GM18508 (cell line): ENCODE results near the gene ERBB3.
"Not testable (repeated sequence)": the region's sequence is repeated elsewhere in the genome, so short reads cannot be mapped to it uniquely, and the experiment has no call there.

Experiments
- ATAC-seq: cut with Tn5 transposase; IDR thresholded peaks from one replicate; pipeline ENCODE4 v1.9.1; 2021; ENCODE audit warnings: moderate number of reproducible peaks; ENCODE audit not compliant: insufficient read depth, unreplicated experiment

Gene ERBB3

DNA sequence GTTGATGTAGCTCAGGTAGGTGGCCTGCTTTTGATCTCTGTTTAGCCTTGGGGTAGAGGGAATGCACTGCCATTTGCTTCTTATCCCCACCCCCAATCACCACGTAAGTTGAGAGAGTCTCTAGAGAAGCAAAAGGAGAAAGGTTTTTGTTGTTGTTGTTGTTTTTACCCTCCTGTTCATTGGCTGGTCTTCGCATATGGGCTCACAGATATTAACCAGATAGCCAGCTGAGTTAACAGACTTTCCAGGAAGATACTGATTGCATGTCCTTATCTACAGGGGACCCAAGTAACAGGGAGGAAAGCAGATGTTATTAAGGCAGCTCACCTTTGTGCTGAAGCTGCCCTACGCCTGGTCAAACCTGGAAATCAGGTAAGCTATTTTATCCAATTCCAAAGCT, 27.3 kb downstream of the ERBB3 start:
- ATAC-seq: no peak

DNA sequence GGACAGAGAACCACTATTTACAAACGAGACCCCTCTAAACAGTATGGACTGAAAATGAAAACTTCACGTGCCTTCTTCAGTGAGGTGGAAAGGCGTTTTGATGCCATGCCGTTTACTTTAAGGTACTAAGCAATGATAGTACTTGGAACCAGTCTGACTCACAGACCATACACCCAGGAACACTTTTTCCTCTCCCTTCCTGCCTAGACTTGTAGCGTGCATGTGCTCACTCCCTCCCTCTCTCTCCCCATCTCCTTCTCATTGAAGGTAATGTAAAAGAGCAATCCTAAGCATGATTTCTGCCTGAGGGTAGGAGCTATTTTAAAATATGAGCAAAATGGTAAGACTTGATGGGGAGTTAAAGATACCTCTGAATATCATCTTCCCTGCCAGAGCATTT, 30.6 kb downstream of the ERBB3 start:
- no peak for ATAC-seq

DNA sequence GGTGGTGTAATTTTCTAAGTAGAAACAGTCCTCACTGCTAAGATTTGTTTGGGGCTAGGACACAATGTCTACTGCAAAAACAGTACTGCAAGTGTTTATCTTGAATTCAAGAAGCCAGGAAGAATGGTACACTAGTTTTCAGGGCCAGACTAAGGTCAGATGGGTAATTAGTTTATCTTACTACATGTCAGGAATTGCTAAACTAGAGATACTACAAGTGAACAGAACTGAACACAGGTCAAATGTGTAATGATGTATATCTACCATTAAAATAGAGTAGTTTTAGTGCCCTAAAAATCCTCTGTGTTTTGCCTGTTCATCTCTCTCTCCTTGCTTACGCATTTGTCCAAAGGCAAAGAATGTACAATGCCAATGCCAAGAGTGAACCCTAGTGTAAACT, 34.1 kb downstream of the ERBB3 start:
- no peak for ATAC-seq

DNA sequence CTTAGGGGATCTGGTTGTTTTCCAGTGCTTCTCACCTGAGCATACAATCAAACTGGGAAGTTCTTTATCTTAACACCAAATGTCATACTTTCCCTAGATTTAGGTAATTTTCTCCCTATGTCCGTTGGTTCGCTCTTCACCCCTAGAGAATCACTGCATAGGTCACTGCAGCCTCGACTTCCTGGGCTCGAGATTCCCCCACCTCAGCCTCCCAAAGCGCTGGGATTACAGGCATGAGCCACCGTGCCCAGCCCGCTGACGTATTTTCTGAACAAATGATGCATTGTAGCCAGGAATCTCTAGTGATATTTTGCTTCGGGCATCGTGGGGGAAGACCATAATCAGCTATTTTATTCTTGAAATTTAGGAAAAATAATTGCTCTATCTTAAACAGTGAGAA, 35.4 kb downstream of the ERBB3 start:
- no peak for ATAC-seq

DNA sequence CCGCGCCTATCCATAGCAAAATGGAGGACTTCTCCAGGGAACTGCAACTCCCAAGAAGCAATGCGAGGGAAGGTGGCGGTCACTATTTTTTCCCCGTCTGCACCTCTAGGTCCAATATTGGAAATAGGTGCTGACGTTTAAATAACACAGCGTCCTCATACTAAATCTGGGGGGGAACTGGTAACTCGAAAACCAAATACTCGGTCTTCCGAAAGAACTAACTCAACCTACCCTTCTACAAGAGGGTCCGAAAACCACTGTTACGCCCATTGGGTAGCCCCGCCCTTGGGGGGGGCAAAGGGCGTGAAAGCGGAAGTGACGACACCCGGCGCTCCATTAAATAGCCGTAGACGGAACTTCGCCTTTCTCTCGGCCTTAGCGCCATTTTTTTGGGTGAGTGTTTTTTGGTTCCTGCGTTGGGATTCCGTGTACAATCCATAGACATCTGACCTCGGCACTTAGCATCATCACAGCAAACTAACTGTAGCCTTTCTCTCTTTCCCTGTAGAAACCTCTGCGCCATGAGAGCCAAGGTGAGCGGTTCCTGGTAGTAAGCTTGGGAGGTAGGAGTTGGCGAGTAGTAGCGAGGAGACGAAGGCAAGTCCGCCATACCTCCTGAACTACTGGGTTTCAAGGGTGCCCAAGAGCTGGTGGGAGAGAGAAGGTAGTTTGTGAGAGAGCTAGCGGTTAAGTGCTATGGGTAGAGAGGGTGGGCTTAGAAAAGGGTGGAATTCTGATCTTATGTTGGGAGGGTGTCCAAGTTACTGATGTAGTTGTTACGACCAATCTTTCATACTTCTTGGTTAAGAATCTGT, 36.5 kb downstream of the ERBB3 start, which contains the start of gene RPL41:
Gene RPL41, plus strand, starts transcription at position 367 of the 815 bp plus-strand sequence.
- peak; percentile 25 for ATAC-seq

DNA sequence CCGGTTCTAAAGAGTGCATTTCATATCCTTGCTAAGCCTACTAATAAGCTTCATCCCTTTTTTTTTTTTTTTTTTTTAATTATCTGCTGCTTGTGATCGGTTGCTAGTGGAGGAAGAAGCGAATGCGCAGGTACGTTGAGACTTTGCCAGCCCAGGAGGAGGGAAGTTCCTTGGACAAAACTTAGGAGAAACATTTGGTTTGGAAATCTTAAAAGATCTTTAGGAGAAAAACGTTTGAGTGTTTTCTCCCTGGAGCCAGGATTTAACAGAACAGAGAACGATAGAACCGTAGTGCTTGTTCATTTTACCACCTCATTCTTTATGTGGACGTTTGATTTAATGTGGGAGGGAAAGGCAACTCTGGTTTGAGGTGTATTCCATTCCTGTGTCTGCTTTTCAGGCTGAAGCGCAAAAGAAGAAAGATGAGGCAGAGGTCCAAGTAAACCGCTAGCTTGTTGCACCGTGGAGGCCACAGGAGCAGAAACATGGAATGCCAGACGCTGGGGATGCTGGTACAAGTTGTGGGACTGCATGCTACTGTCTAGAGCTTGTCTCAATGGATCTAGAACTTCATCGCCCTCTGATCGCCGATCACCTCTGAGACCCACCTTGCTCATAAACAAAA, 37.2 kb downstream of the ERBB3 start:
- not testable (repeated sequence) for ATAC-seq

DNA sequence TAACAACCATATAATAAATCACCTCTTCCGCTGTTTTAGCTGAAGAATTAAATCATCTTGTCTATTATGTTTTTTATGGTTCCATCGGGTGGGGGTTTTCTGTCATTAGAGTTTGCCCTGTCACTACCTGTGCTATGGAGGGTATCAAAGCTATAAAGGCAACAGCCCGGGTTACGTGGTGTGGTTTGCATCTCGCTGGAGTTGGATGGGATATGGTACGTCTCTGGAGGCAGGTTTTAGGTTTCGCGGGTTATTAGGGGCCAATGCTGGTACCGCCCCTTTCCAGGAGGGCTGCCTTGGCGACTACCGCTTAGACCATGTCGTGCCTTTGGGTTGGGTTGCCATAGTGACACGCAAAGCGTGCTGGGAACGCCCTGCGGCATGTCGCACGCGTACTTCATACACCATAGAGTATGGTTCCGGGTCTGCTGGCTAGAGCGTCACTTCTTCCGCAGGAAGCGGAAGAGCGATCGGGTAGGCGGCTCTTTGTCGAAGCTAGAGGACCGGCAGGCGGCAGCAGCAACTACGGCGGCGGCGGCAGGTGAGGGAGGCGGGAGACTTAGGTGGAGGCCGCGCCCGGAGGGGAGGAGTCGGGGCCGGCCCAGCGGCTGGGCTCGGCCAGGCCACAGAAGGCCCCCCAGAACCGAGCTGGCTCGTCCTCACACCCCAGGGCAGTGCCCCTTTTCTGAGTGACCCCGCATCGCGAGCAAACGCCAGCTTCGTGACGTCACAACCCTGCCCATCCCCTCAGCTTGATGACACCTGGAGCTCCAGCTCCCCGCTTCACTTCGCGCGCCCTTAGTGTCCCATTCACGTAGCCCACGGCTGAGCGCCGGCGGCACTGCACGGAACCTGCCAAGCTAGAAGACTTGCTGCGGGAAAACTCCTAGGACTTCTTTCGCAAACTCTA, 38.1 kb downstream of the ERBB3 start, which contains the start of gene ZC3H10:
Gene ZC3H10, plus strand, starts transcription at position 489 of the 910 bp plus-strand sequence. CDS start 2,297 bp downstream, outside the sequence.
- peak; percentile 71 for ATAC-seq

DNA sequence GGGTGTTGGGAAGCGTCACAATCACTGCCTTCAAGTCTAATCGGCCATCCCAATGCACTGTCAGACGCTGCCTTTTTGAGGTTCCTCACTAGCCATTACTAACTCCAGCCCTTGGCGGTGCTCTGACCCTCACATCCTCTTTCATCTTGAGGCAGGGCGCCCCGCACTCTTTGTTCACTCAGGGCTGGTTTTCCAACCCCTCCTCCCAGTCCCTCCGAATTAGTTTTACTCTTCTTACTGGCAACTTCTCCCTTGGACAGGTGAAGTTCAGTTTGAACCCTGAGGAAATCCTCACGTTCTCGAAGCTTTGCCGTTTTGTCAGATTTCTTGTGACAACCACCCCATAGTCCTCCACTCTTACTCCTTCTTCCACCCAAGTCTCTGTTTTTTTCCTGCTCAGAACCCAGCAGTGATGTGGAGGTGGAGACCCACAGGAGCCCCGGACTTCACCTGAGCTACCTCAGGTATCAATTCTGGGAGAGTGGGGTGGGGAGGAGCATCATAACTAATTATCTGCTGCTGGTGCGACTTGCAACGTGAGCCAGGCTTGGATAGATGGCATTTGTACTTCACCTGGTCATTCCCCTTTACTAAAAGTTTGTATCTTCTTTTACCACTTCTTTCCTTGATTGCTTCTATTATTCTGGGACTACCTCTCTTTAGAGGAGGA, 38.9 kb downstream of the ERBB3 start:
- peak; percentile 3 for ATAC-seq

DNA sequence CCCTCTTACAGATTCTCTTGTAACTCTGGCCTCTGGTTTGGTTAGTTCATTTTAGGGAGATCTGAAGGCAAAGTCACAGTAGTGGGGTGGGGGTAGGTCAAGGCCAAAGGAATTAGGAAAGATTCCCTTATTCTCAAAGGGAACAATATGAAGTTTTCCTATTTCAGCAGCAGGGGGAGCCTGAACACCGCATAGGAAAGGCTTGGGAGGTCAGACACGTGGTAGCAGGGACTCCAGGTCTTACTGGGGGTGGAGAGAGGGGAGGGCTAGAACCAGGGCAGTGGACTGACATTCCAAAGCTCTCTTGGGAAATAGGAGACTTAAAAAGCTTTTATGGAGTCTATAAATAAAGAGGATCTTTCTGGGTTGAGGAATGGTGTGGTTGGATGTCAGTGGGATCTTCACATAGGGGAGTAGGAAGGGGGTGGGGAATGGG, 39.4 kb downstream of the ERBB3 start:
- no peak for ATAC-seq

DNA sequence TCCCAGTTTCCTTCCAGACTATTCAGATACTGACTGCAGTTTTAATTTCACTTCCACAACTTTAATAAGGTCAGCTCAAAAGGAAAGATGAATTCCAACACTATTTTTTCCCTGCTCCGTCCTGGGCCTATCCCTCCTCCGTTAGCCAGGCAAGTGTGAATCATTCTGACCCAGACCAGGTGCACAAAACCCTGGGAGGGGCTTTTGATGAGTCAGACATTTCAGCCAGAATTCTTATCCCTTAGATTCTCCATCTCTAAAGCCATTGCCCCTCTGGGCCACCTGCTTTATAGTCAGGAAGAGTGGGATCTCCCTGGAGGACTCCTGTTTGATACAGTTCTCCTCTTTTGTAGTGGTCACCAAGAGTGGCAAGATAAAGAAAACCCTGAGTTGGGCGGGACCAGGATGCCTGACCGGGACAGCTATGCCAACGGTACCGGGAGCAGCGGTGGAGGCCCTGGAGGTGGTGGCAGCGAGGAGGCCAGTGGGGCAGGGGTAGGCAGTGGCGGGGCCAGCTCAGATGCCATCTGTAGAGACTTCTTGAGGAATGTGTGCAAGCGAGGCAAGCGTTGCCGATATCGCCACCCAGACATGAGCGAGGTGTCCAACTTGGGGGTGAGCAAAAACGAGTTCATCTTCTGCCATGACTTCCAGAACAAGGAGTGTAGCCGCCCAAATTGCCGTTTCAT, 40.3 kb downstream of the ERBB3 start:
- no peak for ATAC-seq

DNA sequence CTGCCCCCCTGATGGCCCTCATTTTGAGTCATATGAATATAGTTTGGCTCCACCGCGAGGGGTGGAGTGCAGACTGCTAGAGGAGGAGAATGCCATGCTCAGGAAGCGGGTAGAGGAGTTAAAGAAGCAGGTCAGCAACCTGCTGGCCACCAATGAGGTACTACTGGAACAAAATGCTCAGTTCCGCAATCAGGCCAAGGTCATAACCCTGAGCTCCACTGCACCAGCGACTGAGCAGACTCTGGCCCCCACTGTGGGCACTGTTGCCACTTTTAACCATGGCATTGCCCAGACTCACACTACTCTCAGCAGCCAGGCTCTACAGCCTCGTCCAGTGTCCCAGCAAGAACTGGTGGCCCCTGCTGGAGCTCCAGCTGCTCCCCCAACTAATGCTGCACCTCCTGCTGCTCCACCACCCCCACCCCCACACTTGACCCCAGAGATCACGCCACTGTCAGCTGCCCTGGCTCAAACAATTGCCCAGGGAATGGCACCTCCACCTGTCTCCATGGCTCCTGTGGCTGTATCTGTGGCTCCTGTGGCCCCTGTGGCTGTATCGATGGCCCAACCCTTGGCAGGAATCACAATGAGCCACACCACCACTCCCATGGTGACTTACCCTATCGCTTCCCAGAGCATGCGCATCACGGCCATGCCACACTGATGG, 41.4 kb downstream of the ERBB3 start:
- ATAC-seq: no peak

DNA sequence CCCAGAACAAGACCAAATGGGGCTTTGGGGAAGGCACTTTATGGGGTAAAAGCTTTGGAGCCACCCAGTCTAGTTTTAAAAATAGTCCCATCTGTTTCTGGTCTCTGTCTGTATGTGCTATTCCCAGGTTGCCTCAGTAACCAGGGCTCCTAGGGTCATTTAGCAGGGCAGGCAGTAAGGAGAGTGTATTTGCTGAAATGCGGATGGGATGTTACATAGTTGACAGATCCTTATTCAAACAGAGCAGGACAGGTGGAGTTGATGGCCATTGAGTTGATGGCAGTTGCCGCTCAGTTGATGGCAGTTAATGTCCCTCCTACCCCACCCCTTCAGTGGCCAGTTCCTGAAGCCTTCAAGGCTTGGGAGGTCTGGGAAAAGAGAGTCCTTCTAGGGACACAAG, 42.7 kb downstream of the ERBB3 start:
- no peak for ATAC-seq

DNA sequence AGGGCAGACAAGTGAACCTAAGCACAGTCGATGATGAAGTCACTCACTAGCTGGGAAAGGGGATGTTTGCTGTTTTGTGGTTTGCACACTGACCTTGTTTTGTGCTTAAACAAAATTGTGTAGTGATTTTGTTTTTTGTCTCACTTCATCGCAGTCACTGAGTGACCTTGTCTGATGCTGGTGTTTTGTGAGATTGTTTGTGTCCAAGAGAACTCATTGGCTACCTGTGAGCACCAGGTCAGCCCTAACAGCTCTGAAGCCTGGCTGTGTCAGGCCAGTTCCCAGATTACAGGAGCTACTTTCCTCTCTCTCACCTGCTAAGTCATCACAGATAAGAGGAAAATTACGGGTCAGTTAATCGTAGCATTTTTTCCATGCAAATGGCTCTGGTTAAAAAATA, 44.2 kb downstream of the ERBB3 start:
- no peak for ATAC-seq

DNA sequence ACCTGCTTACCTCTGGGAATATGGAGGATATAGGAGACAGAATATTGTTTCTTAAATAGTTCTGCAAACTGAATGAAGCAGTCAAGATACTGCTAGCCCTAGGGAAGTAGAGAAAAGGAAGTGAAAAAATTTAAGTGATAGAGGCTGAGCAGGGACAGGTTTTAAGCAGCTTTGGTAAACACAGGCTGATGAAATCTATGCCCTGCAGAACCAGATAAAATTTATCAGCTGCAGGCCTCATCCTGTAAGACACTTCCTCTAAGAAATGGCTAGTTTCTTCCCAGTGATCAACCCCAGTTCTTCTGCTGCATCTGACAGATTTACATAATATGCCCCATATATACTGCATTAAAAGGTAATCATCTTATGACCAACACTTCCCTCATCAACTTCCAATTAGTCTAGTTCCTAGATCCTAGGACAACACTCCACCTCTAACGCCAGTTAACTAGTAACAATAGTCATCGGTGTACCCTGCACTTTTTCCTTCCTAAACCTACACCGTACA, 46.8 kb downstream of the ERBB3 start:
- no peak for ATAC-seq

DNA sequence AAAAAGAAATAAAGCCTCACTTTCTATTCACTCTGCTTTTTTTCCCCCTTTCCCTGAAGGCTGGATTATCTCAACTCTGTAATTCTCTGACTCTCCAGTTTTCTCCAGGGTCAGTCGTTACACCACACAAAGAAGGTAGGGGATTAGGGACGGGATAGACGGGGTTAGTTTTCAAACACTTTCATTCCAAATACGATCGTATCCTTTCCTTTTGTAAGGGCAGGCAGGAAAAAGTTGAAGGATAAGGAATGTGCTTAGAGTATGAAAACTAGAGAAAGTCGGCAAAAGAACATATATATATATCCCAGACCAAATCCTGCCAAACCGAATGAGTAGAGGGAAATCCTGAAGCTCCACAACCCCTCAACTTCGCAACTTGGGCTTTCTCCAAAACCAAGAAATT, 47.5 kb downstream of the ERBB3 start:
- ATAC-seq: no peak

DNA sequence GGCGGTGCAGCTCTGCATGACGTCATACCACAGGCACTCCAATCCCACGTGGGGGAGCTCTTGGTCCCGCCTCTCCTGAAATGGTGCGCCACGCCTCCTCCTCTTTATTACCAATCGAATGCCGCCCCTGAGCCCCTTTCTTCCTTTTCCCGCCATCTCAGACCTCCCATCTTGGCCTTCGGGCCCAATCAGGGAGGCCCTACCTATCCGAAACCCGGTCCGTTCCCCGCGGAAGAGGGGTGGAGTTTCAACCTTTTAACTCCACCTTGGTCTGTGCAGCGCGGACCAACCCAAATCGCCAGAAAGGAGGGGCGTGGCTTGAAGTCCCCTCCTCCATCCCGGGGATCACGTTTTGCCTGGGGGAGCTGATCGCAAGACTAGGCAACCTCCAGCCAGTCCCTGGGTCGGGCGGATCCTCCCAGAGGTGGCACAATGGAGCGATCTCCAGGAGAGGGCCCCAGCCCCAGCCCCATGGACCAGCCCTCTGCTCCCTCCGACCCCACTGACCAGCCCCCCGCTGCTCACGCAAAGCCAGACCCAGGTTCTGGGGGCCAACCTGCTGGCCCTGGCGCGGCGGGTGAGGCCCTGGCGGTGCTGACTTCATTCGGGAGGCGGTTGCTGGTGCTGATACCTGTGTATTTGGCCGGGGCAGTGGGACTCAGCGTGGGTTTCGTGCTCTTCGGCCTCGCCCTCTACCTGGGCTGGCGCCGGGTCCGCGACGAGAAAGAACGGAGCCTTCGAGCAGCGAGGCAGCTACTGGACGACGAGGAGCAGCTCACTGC, 48.1 kb downstream of the ERBB3 start, which contains the start of gene ESYT1:
Gene ESYT1, plus strand, starts transcription at position 380 of the 782 bp plus-strand sequence. Its CDS starts 53 bp downstream, at position 433.
- ATAC-seq: peak; percentile 82

DNA sequence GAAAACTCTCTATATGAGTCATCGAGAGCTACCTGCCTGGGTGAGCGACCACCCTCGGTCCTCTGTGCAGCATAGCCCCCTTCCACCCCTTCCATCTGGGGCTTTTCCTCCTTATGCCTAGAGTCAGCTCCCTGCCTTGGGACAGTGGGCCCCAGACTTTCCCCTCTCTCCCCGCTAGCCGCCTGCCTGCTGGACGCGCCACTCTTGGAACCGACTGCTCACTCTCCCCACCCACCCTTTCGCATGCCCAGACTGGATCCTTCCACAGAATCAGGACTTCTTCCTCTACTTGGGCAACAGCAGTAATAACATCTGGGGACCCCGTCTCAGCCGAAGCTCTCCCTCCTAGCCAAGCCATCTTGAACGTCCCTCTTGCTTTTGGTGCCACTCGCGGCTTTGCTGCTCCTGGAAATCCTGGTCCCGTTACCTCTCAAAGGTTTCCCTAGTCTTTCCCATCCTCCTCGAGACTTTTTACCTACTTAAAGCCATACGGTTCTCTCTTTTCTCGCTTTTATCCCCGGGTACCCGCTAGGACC, 48.8 kb downstream of the ERBB3 start:
- no peak for ATAC-seq
